SK-N-SH (cell line): ENCODE results near the gene DOK7.

ENCODE experiments used
- CHD2 ChIP-seq: fragments of 150-350 bp; IDR thresholded peaks from 2 replicates; pipeline ENCODE4 v1.6.1; 2018; ENCODE audit warnings: low read length; ENCODE audit not compliant: partially characterized antibody
- CTCF ChIP-seq: fragments of 200-600 bp; sonication (generic); IDR thresholded peaks from 2 replicates; pipeline ENCODE4 v1.6.1; 2017; ENCODE audit warnings: antibody characterized with exemption, mild to moderate bottlenecking, moderate library complexity
- EZH2phosphoT487 ChIP-seq: fragments of 200-600 bp; sonication (generic); IDR thresholded peaks from 2 replicates; pipeline ENCODE4 v1.6.1; 2017; ENCODE audit warnings: low read depth, mixed run types, mild to moderate bottlenecking, antibody characterized with exemption, moderate library complexity, borderline replicate concordance
- IRF3 ChIP-seq: fragments of 150-350 bp; IDR thresholded peaks from 2 replicates; pipeline ENCODE4 v1.6.1; 2016; ENCODE audit warnings: mild to moderate bottlenecking, low read depth, low read length
- JUND ChIP-seq: IDR thresholded peaks from 2 replicates; pipeline ENCODE4 v1.4.0; 2012
- PBX3 ChIP-seq: IDR thresholded peaks from 2 replicates; pipeline ENCODE4; 2012
- SIN3A ChIP-seq: IDR thresholded peaks from 2 replicates; pipeline ENCODE4 v1.6.1; 2012; ENCODE audit warnings: low read depth, mild to moderate bottlenecking, low read length, moderate library complexity, borderline replicate concordance
- USF2 ChIP-seq: fragments of 150-350 bp; IDR thresholded peaks from 2 replicates; pipeline ENCODE4 v1.6.1; 2017; ENCODE audit warnings: antibody characterized with exemption, low read length, low read depth, borderline replicate concordance
- ZBTB33 ChIP-seq: IDR thresholded peaks from 2 replicates; pipeline ENCODE4 v1.4.0; 2012; ENCODE audit warnings: low read depth, borderline replicate concordance

- TF ChIP-seq EZH2phosphoT487 = no peak
- TF ChIP-seq IRF3 = no peak
- no peak for TF ChIP-seq CTCF
- no peak for TF ChIP-seq JUND
- no peak for TF ChIP-seq CHD2
- TF ChIP-seq SIN3A = no peak
- TF ChIP-seq ZBTB33 = no peak
- TF ChIP-seq PBX3 = no peak
- TF ChIP-seq USF2 = no peak
Observed at GRCh38 chr4:3508542-3508941, 45.4 kb downstream of the DOK7 start.
